ENCODE results near the gene TNPO1.

DNA sequence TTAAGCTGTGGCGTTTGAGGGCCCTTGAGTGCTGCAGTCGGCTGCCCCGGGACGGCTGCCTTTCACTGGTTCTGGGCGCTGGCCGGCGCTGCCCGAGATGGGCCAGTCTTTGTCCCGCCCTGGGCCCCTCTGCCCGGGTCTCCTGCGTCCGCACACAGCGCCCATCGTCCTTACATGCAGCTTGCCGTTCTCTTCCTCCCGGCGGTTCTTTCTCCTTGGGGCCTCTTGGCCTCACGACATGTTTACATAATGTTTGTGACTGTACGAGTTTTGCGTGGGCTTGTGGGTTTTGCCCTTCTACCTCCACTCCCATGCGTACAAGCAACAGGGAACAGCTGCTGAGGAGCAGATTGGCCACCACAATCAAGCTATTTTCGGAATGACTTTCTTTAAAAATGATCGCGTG lies 618 bp downstream of the TNPO1 start:
- TF ChIP-seq ZNF10 (CRISPR knock-in tag; IDR thresholded peaks at IDR 0.05; ENCODE audit: borderline replicate concordance, low read depth) (no peak), KDM4B (CRISPR knock-in tag; IDR thresholded peaks at IDR 0.05) (no peak), ZBTB7A (CRISPR knock-in tag; IDR thresholded peaks at IDR 0.05) (no peak), U2AF1 (optimal IDR thresholded peaks at IDR 0.05; ENCODE audit: low read depth, low read length) (no peak), BHLHE40 (IDR thresholded peaks at IDR 0.05; ENCODE audit: low read length) (no peak), ZNF558 (CRISPR knock-in tag; IDR thresholded peaks at IDR 0.05; ENCODE audit: borderline replicate concordance) (no peak), RAD21 (CRISPR knock-in tag; IDR thresholded peaks at IDR 0.05) (no peak), KDM5A (IDR thresholded peaks at IDR 0.05; ENCODE audit: borderline replicate concordance, low read length) (no peak), ETV5 (CRISPR knock-in tag; IDR thresholded peaks at IDR 0.05; ENCODE audit: borderline replicate concordance) (no peak; the same call in 1 of the 2 replicates)
- TF ChIP-seq, protein P1, sequence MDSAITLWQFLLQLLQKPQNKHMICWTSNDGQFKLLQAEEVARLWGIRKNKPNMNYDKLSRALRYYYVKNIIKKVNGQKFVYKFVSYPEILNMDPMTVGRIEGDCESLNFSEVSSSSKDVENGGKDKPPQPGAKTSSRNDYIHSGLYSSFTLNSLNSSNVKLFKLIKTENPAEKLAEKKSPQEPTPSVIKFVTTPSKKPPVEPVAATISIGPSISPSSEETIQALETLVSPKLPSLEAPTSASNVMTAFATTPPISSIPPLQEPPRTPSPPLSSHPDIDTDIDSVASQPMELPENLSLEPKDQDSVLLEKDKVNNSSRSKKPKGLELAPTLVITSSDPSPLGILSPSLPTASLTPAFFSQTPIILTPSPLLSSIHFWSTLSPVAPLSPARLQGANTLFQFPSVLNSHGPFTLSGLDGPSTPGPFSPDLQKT (CRISPR knock-in tag; IDR thresholded peaks at IDR 0.05; ENCODE audit: borderline replicate concordance), result no peak
- TF ChIP-seq, protein P2, sequence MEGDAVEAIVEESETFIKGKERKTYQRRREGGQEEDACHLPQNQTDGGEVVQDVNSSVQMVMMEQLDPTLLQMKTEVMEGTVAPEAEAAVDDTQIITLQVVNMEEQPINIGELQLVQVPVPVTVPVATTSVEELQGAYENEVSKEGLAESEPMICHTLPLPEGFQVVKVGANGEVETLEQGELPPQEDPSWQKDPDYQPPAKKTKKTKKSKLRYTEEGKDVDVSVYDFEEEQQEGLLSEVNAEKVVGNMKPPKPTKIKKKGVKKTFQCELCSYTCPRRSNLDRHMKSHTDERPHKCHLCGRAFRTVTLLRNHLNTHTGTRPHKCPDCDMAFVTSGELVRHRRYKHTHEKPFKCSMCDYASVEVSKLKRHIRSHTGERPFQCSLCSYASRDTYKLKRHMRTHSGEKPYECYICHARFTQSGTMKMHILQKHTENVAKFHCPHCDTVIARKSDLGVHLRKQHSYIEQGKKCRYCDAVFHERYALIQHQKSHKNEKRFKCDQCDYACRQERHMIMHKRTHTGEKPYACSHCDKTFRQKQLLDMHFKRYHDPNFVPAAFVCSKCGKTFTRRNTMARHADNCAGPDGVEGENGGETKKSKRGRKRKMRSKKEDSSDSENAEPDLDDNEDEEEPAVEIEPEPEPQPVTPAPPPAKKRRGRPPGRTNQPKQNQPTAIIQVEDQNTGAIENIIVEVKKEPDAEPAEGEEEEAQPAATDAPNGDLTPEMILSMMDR (CRISPR knock-in tag; IDR thresholded peaks at IDR 0.05), result no peak
